ENCODE results near the gene PCBP3.

PCBP3 gene

GRCh38 chr21:45982758-45983648 lies 339.5 kb downstream of the PCBP3 start:
- no peak for DNase-seq (ENCODE audit: low read depth)

- DNase-seq (ENCODE audit: low read depth): no peak
These were observed 340.1 kb downstream of the PCBP3 start for GRCh38 chr21:45983649-45983965.

GRCh38 chr21:45983981-45984551 lies 340.5 kb downstream of the PCBP3 start:
- no peak for DNase-seq (ENCODE audit: low read depth)

- DNase-seq (ENCODE audit: low read depth): no peak
These were observed 341.1 kb downstream of the PCBP3 start for GRCh38 chr21:45984584-45985095.

GRCh38 chr21:45985471-45986315 lies 342.2 kb downstream of the PCBP3 start:
- DNase-seq (ENCODE audit: low read depth): no peak

GRCh38 chr21:45986316-45987051 lies 343.0 kb downstream of the PCBP3 start:
- no peak for DNase-seq (ENCODE audit: low read depth)

- no peak for DNase-seq (ENCODE audit: low read depth)
These were observed 343.7 kb downstream of the PCBP3 start for GRCh38 chr21:45987121-45987711.

GRCh38 chr21:45988366-45989347 lies 345.1 kb downstream of the PCBP3 start:
- no peak for DNase-seq (ENCODE audit: low read depth)

GRCh38 chr21:45989355-45990048 lies 346.0 kb downstream of the PCBP3 start:
- DNase-seq (ENCODE audit: low read depth): no peak

- DNase-seq (ENCODE audit: low read depth): no peak
These were observed 346.7 kb downstream of the PCBP3 start for GRCh38 chr21:45990049-45990711.

- no peak for DNase-seq (ENCODE audit: low read depth)
These were observed 347.4 kb downstream of the PCBP3 start for GRCh38 chr21:45990741-45991605.

- DNase-seq (ENCODE audit: low read depth): no peak
These were observed 348.2 kb downstream of the PCBP3 start for GRCh38 chr21:45991606-45992300.
